HG03442 (cell line): ENCODE results near the gene ANAPC4.

ENCODE experiments used
- ATAC-seq: cut with Tn5 transposase; IDR thresholded peaks from one replicate; pipeline ENCODE4 v1.9.1; 2021; ENCODE audit warnings: mild to moderate bottlenecking, moderate library complexity; ENCODE audit not compliant: unreplicated experiment

The ANAPC4 gene

GRCh38 chr4:25430630-25431029, 53.6 kb downstream of the ANAPC4 start:
- no peak for ATAC-seq

GRCh38 chr4:25433966-25434827, 57.1 kb downstream of the ANAPC4 start:
- ATAC-seq, result no peak

GRCh38 chr4:25437926-25438325, 60.9 kb downstream of the ANAPC4 start:
- ATAC-seq, result no peak

GRCh38 chr4:25439918-25440477, 62.9 kb downstream of the ANAPC4 start:
- ATAC-seq, result peak; percentile 85

GRCh38 chr4:25440478-25441030, 63.5 kb downstream of the ANAPC4 start:
- no peak for ATAC-seq

GRCh38 chr4:25441519-25442117, 64.6 kb downstream of the ANAPC4 start:
- ATAC-seq, result no peak

- ATAC-seq, result no peak
These were observed 65.8 kb downstream of the ANAPC4 start for GRCh38 chr4:25442863-25443307.

- no peak for ATAC-seq
These were observed 66.8 kb downstream of the ANAPC4 start for GRCh38 chr4:25443851-25444250.

- no peak for ATAC-seq
These were observed 69.5 kb downstream of the ANAPC4 start for GRCh38 chr4:25446611-25447010.

- no peak for ATAC-seq
These were observed 71.5 kb downstream of the ANAPC4 start for GRCh38 chr4:25448379-25449109.

GRCh38 chr4:25449270-25449669, 72.2 kb downstream of the ANAPC4 start:
- ATAC-seq, result no peak

- ATAC-seq, result peak; percentile 62
These were observed 72.6 kb downstream of the ANAPC4 start for GRCh38 chr4:25449688-25450087.

GRCh38 chr4:25450491-25450901, 73.4 kb downstream of the ANAPC4 start:
- no peak for ATAC-seq

GRCh38 chr4:25451676-25452075, 74.6 kb downstream of the ANAPC4 start:
- no peak for ATAC-seq

- no peak for ATAC-seq
These were observed 75.0 kb downstream of the ANAPC4 start for GRCh38 chr4:25452081-25452480.

- ATAC-seq, result no peak
These were observed 77.4 kb downstream of the ANAPC4 start for GRCh38 chr4:25454476-25454875.

- no peak for ATAC-seq
These were observed 80.1 kb downstream of the ANAPC4 start for GRCh38 chr4:25457053-25457715.

GRCh38 chr4:25466966-25467697, 90.1 kb downstream of the ANAPC4 start:
- no peak for ATAC-seq

GRCh38 chr4:25467843-25468242, 90.8 kb downstream of the ANAPC4 start:
- ATAC-seq, result no peak
